Astrocyte of the cerebellum (primary cell): Measurements from ENCODE around the gene FARS2.

Source experiments
- DNase-seq: peaks from one replicate; pipeline ENCODE4 v3.0.0-alpha.2; 2011; ENCODE audit warnings: low read depth
- H3K4me3 ChIP-seq: 2 replicates; pipeline ENCODE4 v1.5.1; 2011; ENCODE audit warnings: mild to moderate bottlenecking, low read depth, low read length, moderate library complexity
- CTCF ChIP-seq: IDR thresholded peaks from 2 replicates; pipeline ENCODE4 v1.5.1; 2012; ENCODE audit warnings: low read length, low read depth, moderate library complexity, mild to moderate bottlenecking; ENCODE audit errors: missing control alignments
- in situ Hi-C: cut with HindIII; loops from 2 replicates; pipeline ENCODE4 v1.10.0; 2017; ENCODE audit warnings: low sequenced_read_pairs

FARS2 gene

DNA sequence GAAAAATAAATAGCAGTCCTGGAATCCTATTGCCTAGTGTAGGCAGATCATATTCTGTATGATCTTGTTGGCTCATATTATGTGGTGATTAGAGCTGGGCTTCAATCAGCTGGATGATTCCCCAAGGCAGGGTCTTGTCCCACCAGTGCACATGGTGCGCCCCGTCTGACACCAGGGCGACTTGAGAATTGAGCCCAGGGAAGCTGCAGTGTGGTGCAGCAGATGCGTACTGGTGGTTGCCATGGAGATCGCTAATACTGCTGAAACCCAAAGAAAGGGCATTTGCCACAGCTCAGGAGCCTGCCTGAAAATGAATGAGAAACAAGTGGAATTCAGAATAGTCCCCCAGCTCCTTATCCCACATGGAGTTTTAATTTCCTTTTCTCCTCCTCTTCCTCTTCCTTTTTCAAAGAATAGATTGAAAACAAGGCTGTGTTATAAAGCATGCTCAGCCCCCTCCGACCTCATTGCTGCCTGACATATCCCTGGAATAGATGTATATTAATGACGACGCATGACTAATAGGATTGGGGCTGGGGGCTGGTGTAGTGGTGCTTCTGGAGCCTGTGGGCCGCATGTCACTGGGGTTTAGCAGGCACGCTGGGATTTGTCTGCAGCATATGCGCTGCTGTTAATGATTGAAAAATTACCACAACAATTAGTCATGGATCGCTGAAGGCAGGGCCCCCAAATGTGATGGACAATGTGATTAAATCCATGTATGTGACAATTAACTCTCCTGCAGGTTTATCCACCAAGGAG is 210.5 kb downstream of the FARS2 start:
- TF ChIP-seq CTCF = no peak
- no peak overlapping the region for H3K4me3 ChIP-seq
- in situ Hi-C loops = no loop called here
- no peak for DNase-seq

GRCh38 chr6:5472571-5472970 is 211.3 kb downstream of the FARS2 start:
- no peak for TF ChIP-seq CTCF
- H3K4me3 ChIP-seq = no peak overlapping the region
- in situ Hi-C loops = no loop called here
- DNase-seq = no peak

DNA sequence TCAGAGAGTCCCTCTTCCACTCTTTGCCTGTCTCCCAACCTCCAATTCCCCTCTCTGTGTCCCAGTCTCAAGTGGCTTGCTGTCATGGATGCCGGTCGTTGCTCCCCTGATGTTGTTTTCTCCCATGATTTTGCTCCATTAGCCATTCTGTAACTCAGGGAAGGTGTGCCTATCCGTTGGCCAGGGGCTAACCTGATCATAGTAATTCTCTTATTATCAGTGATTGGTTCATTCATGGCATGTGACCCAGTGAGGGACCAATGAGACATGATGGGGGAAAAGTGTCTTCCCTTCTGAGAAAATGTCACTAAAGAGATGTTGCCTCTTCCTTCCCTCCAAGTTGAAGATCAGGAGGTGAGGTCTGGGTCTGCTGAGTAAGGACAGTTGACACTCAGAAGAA is 214.5 kb downstream of the FARS2 start:
- H3K4me3 ChIP-seq = no peak overlapping the region
- in situ Hi-C loops = no loop called here
- TF ChIP-seq CTCF = no peak
- DNase-seq = no peak

GRCh38 chr6:5478380-5478779 is 217.1 kb downstream of the FARS2 start:
- no peak for TF ChIP-seq CTCF
- no peak for DNase-seq
- in situ Hi-C loops = no loop called here
- H3K4me3 ChIP-seq = no peak overlapping the region

DNA sequence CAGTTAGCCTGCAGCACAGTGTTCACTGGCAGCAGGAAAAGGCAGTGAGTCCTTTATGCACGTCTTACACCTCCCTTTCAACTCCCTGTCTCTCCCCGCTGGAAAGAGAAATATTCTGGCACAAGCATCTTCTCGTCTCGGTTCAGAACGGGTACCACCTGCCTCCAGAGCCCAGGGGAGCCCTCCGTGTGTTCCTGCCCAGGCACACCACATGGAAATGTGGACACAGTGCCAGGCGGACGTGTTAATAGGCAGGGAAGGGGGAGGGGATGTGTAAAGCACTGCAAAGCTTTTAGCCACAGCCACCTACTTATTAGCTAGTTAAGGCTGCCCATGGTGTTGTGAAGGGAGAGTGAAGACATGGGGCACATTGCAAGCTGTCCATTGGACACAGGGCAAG is 219.7 kb downstream of the FARS2 start:
- no peak overlapping the region for H3K4me3 ChIP-seq
- in situ Hi-C loops = no loop called here
- no peak for DNase-seq
- TF ChIP-seq CTCF = no peak

DNA sequence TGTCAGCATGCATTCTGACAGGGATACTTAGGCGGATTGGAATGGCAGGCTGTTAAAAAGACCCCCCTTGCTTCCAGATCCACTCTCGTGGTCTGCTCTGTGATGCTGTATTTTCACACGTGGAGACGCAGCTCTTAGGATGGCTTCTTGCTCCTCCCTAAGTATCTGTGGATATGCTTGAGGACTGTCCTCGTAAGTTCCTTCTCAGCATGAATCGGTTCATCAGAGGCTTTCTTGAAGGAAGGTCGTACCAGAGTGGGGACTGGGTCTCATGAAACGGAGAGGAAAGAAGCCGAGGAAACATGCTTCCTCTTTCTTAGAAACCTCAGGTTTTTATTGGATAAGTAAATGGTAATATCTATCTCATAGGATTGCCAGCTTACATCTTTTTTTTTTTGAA is 220.4 kb downstream of the FARS2 start:
- H3K4me3 ChIP-seq = no peak overlapping the region
- TF ChIP-seq CTCF = no peak
- in situ Hi-C loops = no loop called here
- no peak for DNase-seq
